Nephron (organoid): Measurements from ENCODE around the gene BRME1.

Experiments used
- H3K27ac Mint-ChIP-seq, 3 experiments: 2 replicates each; pipeline ENCODE4 v1.8.0; 2020; ENCODE audit warnings: mixed read lengths in 3 of 3, mild to moderate bottlenecking in 2 of 3, moderate library complexity in 1 of 3
- H3K27me3 Mint-ChIP-seq: 2 replicates; pipeline ENCODE4 v1.8.0; 2021; ENCODE audit warnings: low read depth, mild to moderate bottlenecking, moderate library complexity, mixed read lengths
- H3K36me3 Mint-ChIP-seq: 2 replicates; pipeline ENCODE4 v1.8.0; 2020; ENCODE audit warnings: low read depth, mixed read lengths
- H3K4me1 Mint-ChIP-seq: 2 replicates; pipeline ENCODE4 v1.8.0; 2020; ENCODE audit warnings: mixed read lengths
- H3K4me3 Mint-ChIP-seq, 3 experiments: 2 replicates each; pipeline ENCODE4 v1.8.0; 2020; ENCODE audit warnings: mild to moderate bottlenecking in 3 of 3, mixed read lengths in 3 of 3, moderate library complexity in 2 of 3
- H3K9me3 Mint-ChIP-seq: 2 replicates; pipeline ENCODE4 v1.8.0; 2020; ENCODE audit warnings: mixed read lengths
- TF ChIP-seq, protein P1 (sequence below), 3 experiments: fragments of 200-600 bp; sonication (generic); IDR thresholded peaks; one replicate each; pipeline ENCODE4 v1.5.0; 2021; ENCODE audit warnings: antibody characterized with exemption in 3 of 3; ENCODE audit not compliant: unreplicated experiment in 3 of 3

BRME1 gene

DNA sequence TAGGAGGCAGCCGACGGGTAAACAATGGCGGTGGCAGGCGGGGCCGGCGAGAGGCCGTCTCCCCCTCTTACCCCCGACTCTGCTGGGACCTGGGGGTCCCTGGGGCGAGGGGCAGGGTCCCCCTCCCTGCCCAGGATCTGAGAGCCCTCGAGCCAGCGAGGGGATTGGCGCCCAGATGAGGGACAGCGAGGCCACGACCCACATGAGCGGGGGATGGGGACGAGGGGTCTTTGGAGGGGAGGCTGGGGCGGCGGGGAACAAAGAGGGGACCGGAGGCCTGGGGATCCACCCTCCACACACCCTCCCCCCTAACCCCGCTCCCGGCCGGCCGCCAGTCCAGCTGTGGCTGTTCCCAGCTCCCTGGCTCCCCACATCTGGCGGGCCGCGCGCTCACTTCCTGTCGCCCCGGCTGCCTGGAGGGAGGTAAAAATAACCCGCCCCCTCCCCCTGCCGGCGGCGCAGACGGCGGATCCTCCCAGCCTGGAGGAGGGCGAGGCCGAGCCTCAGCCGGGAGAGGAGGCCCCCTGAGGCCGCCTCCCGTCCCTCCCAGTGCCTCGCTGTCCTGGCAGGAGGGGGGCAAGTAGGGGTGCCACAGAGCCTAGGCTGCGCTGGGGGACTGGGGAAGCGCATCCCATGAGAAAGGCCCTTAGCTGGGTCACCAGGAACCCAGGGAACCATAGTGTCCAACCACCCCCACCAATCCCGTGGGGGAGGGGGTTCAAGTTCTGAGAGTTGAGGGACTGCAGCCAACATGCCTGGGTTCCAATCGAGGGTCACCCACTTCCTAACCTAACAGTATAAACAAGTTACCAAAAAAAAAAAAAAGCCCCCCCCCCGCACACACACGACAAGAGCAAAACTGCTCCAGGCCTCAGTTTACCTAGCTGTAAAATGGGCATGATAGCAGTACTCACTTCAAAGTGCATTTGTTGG lies 58.2 kb downstream of the BRME1 start:
- Mint-ChIP-seq H3K4me3 (peak overlapping the region; percentile 68 to 79 (median 76)), H3K27ac (peak overlapping the region; percentile 97 to 99 (median 98)), H3K27me3 (peaks cover 4% of the 10 kb centered on the region), H3K4me1 (peaks cover 46% of the 10 kb centered on the region), H3K36me3 (no peaks in the 10 kb centered on the region), H3K9me3 (no peaks in the 10 kb centered on the region)
- TF ChIP-seq, protein P1, sequence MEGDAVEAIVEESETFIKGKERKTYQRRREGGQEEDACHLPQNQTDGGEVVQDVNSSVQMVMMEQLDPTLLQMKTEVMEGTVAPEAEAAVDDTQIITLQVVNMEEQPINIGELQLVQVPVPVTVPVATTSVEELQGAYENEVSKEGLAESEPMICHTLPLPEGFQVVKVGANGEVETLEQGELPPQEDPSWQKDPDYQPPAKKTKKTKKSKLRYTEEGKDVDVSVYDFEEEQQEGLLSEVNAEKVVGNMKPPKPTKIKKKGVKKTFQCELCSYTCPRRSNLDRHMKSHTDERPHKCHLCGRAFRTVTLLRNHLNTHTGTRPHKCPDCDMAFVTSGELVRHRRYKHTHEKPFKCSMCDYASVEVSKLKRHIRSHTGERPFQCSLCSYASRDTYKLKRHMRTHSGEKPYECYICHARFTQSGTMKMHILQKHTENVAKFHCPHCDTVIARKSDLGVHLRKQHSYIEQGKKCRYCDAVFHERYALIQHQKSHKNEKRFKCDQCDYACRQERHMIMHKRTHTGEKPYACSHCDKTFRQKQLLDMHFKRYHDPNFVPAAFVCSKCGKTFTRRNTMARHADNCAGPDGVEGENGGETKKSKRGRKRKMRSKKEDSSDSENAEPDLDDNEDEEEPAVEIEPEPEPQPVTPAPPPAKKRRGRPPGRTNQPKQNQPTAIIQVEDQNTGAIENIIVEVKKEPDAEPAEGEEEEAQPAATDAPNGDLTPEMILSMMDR (IDR thresholded peaks at IDR 0.05; ENCODE audit: unreplicated experiment in 3 of 3) = peak in 1 of 3 experiments; percentile 25

- Mint-ChIP-seq H3K9me3 (no peaks in the 10 kb centered on the region), H3K36me3 (no peaks in the 10 kb centered on the region), H3K4me1 (peaks cover 46% of the 10 kb centered on the region), H3K27me3 (peaks cover 4% of the 10 kb centered on the region), H3K27ac (peak overlapping the region; percentile 97 to 99 (median 98)), H3K4me3 (peak overlapping the region; percentile 68 to 79 (median 78))
- TF ChIP-seq, protein P1 (IDR thresholded peaks at IDR 0.05; ENCODE audit: unreplicated experiment in 3 of 3) = no peak
Measured at GRCh38 chr19:13846557-13847406, 59.1 kb downstream of the BRME1 start.

DNA sequence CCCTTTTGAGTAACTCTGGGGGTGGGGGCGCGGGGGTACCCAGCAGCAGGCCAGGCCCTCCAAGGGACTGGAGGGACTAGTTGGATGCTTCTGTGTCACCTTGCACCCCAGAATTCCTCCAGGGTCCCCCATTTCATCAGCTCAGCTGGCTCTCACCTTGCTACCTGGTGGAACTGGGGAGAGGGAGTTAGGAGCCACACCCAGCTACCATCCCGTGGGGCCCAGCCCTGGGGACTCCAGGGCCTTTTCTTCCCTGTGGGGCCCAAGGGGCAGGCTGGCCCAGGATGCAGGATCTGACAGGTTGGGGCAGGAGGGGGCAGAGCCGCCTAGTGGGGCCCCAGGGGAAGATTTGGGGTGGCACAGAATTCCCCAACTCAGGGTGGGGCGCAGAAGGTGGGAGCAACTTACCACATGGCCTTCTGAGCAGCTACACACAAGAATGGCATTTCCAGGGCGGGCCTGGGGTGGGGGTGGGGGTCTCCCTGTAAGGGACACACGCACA lies 61.7 kb downstream of the BRME1 start:
- TF ChIP-seq, protein P1 (IDR thresholded peaks at IDR 0.05; ENCODE audit: unreplicated experiment in 3 of 3) = no peak
- Mint-ChIP-seq H3K27ac (peak overlapping the region; percentile 84 to 98 (median 95)), H3K9me3 (no peaks in the 10 kb centered on the region), H3K4me3 (peak overlapping the region; percentile 92 to 93 (median 93)), H3K27me3 (peaks cover 4% of the 10 kb centered on the region), H3K36me3 (no peaks in the 10 kb centered on the region), H3K4me1 (peaks cover 42% of the 10 kb centered on the region)

DNA sequence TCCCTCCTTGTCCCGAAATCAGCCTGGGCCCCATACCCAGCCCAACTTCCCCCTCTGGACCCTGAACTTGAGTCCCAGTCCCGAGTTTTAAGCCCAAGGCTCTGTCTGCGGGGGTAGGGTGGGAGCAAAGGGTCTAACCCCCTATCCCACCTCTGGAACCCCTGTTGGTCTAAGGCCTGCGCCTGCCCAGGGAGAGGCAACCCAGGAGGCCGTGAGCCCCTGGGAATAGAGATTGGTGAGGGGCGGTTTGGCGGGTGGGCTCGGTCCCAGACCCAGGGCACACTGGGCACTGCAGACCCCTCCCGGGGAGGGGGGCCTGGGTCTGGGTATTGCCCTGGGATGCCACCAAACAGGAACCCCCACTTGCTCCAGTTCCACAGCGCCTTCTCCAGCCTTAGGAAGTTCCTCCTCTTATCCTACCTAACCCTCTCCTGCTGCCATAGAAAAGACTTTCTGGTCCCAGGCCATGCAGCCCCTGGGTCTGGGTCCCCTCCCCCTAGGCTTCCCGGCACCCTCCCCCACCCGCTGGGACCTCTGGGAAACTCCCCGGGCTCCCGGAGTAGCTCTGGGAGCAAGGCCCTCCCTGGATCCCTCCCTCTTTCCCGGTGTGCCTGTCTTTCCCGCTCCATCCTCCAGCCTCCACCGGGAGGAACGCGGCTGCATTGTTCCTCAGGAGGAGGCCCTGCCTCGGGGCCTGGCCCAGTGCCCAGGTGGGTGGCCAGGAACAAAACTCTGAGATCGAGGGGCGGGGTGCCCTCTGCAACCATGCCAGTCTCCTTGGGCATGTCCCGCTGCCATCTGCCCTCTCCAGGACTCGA lies 62.6 kb downstream of the BRME1 start:
- H3K27me3 Mint-ChIP-seq = no peaks in the 10 kb centered on the region
- H3K4me3 Mint-ChIP-seq = peak overlapping the region; percentile 92 to 93 (median 93)
- H3K36me3 Mint-ChIP-seq = no peaks in the 10 kb centered on the region

More for the DNA sequence above, 62.6 kb downstream of the BRME1 start:
- peak overlapping the region; percentile 86 to 98 (median 89) for H3K27ac Mint-ChIP-seq
- peaks cover 34% of the 10 kb centered on the region for H3K4me1 Mint-ChIP-seq
- TF ChIP-seq, protein P1 (IDR thresholded peaks at IDR 0.05; ENCODE audit: unreplicated experiment in 3 of 3) = no peak
- no peaks in the 10 kb centered on the region for H3K9me3 Mint-ChIP-seq
